ENCODE data around the gene TRPV4.

TRPV4 gene

GRCh38 chr12:109775172-109775881, 57.9 kb downstream of the TRPV4 start:
- DNase-seq: peak; percentile 22 to 82

GRCh38 chr12:109773384-109774011, 59.7 kb downstream of the TRPV4 start:
- peak in 1 of 2 experiments; percentile 43 for DNase-seq

- peak in 1 of 2 experiments; percentile 35 for DNase-seq
Observed at GRCh38 chr12:109772622-109773321, 60.4 kb downstream of the TRPV4 start.

GRCh38 chr12:109771746-109772621, 61.2 kb downstream of the TRPV4 start:
- no peak for DNase-seq

GRCh38 chr12:109770861-109771670, 62.1 kb downstream of the TRPV4 start:
- DNase-seq: no peak

- DNase-seq: no peak
Observed at GRCh38 chr12:109770104-109770860, 62.9 kb downstream of the TRPV4 start.

- DNase-seq: no peak
Observed at GRCh38 chr12:109768901-109769670, 64.1 kb downstream of the TRPV4 start.

GRCh38 chr12:109767991-109768900, 65.0 kb downstream of the TRPV4 start:
- DNase-seq: no peak

- DNase-seq: no peak
Observed at GRCh38 chr12:109767456-109767855, 65.7 kb downstream of the TRPV4 start.

- DNase-seq: no peak
Observed at GRCh38 chr12:109766251-109766778, 66.9 kb downstream of the TRPV4 start.

GRCh38 chr12:109765446-109765810, 67.8 kb downstream of the TRPV4 start:
- no peak for DNase-seq

- peak in 1 of 2 experiments; percentile 18 for DNase-seq
Observed at GRCh38 chr12:109764776-109765445, 68.3 kb downstream of the TRPV4 start.

- no peak for DNase-seq
Observed at GRCh38 chr12:109764123-109764522, 69.1 kb downstream of the TRPV4 start.

GRCh38 chr12:109763201-109763841, 69.9 kb downstream of the TRPV4 start:
- DNase-seq: no peak

- no peak for DNase-seq
Observed at GRCh38 chr12:109762673-109763191, 70.5 kb downstream of the TRPV4 start.

GRCh38 chr12:109762071-109762672, 71.0 kb downstream of the TRPV4 start:
- DNase-seq: no peak
